ENCODE data around the gene MAML3.

The MAML3 gene

DNA sequence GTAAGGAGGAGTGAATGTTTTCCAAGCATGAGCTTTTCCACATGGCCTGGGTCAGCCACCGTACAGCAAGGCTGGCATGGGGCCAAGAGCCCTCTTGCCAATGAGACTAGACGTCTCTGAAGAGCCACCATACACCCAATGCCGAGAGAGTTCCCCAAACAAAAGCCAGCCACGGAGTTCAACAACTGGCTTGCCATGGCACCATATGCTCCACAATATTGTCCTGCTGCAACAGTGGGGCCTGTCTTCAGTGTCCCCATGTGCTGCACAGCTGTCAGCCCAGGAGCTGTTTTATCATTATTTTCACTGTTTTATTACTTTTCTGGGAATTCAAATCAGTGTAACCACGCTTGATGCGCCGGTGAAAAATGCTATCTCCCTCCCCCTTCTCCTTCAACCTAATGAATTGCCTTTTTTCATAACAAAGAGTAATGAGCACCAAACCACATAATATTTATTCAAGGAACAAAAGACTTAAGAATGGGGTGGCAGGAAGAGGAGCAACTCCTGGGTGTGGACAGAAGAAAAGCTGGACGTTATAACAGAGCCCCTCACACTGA is 18.4 kb downstream of the MAML3 start:
- no peak for DNase-seq (ENCODE audit: low spot score)
- in situ Hi-C loops (cut with MboI; ENCODE audit: low sequenced_read_pairs, unreplicated experiment) = no loop called here
- TF ChIP-seq, protein P1, sequence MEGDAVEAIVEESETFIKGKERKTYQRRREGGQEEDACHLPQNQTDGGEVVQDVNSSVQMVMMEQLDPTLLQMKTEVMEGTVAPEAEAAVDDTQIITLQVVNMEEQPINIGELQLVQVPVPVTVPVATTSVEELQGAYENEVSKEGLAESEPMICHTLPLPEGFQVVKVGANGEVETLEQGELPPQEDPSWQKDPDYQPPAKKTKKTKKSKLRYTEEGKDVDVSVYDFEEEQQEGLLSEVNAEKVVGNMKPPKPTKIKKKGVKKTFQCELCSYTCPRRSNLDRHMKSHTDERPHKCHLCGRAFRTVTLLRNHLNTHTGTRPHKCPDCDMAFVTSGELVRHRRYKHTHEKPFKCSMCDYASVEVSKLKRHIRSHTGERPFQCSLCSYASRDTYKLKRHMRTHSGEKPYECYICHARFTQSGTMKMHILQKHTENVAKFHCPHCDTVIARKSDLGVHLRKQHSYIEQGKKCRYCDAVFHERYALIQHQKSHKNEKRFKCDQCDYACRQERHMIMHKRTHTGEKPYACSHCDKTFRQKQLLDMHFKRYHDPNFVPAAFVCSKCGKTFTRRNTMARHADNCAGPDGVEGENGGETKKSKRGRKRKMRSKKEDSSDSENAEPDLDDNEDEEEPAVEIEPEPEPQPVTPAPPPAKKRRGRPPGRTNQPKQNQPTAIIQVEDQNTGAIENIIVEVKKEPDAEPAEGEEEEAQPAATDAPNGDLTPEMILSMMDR (IDR thresholded peaks at IDR 0.05; ENCODE audit: borderline replicate concordance, control extremely low read depth, extremely low read depth, insufficient read depth, missing control alignments) = no peak

DNA sequence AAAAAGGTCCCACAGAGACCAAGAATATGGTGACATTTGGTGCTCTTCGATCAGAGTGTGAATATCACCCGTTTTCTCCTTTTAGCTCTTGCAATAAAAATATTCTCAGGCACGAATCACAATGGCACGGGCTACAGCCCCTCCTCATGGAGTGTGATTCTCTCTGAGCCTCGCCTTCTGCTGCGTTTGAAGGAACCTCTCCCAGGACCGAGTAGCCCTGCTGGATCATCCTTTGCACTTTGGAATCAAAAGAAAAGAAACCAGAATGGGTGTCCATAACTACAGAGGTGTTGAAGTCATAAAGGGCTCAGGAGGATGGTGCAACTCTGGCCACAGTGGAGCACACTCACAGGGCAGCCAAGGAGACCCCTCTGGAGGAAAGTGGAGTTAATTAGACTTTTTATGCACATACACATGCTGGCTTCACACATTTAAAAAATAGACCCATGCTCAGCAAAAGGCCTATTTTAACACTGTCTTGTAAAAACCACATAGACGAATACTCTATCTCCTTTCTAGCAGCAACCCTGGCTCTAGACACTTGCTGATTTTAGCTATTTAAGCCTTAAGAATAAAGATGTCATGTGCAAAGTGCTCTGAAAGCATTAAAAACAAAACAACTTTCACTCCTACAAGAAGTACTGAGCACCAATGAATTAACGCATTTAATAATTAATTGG is 19.1 kb downstream of the MAML3 start:
- TF ChIP-seq, protein P1 (IDR thresholded peaks at IDR 0.05; ENCODE audit: borderline replicate concordance, control extremely low read depth, extremely low read depth, insufficient read depth, missing control alignments) = no peak
- DNase-seq (ENCODE audit: low spot score) = no peak
- in situ Hi-C loops (cut with MboI; ENCODE audit: low sequenced_read_pairs, unreplicated experiment) = no loop called here

DNA sequence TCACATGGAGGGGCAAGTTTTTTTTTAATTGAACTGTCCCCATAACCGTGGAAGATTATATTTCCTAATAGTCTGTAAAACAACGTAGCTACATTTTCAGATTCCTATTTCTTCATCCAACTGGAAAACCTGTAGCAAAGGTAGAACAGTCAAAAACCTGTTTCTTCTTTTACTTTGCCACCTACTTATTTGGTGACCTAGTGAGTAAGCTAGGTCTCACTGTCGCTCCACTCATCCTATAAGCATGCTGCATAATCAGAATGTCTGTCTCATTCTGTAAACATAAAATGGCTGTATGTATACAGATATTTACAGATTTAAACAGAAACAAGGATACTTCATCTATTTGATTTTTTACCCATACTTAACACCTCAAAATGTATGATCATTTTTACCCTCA is 20.4 kb downstream of the MAML3 start:
- in situ Hi-C loops (cut with MboI; ENCODE audit: low sequenced_read_pairs, unreplicated experiment) = no loop called here
- DNase-seq (ENCODE audit: low spot score) = no peak
- TF ChIP-seq, protein P1 (IDR thresholded peaks at IDR 0.05; ENCODE audit: borderline replicate concordance, control extremely low read depth, extremely low read depth, insufficient read depth, missing control alignments) = no peak

DNA sequence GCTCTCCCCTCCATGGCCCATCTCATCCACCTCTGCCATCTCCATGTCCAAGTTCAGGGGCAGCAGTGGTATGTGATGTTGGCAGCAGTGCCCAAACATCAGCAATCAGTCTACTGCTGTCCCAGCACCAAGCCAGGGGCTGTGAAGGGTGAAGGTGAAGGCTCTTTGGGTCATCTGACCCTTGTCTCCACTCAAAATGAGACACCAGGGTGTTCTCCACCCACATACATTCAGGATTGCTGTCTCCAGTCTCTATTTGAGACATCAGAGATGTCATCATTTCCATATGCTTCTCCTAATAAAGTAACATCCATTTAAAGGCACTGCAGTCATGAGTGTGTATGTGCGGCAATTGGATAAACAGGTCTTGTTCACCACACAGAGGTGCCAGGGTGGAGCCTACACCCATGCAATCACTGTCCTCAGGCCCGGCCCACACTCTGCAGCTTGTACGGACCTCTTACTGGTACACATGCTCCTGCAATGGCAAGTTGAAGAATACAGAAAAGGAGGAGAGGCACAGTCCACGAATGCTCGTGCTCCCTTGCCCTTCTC is 22.2 kb downstream of the MAML3 start:
- DNase-seq (ENCODE audit: low spot score) = no peak
- TF ChIP-seq, protein P1 (IDR thresholded peaks at IDR 0.05; ENCODE audit: borderline replicate concordance, control extremely low read depth, extremely low read depth, insufficient read depth, missing control alignments) = no peak
- in situ Hi-C loops (cut with MboI; ENCODE audit: low sequenced_read_pairs, unreplicated experiment) = no loop called here

DNA sequence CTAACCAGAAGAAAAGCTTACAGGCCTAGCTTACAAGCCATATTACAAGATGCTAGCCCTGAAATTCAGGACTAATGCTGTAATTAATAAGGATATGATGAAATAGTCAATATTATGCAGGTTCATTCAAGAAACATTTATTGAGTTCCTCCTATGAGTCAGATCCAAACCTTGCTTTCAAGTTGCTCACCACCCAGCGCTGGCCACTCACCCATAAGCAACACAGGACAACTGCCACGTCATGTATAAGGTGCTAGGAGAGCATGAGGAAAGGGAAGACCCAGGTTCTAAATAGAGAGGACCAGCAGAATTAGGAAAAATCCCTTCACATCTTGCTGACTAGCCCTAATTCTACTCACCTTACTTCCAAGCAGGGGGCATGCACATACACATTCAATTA is 23.3 kb downstream of the MAML3 start:
- TF ChIP-seq, protein P1 (IDR thresholded peaks at IDR 0.05; ENCODE audit: borderline replicate concordance, control extremely low read depth, extremely low read depth, insufficient read depth, missing control alignments) = no peak
- no peak for DNase-seq (ENCODE audit: low spot score)
- in situ Hi-C loops (cut with MboI; ENCODE audit: low sequenced_read_pairs, unreplicated experiment) = no loop called here

DNA sequence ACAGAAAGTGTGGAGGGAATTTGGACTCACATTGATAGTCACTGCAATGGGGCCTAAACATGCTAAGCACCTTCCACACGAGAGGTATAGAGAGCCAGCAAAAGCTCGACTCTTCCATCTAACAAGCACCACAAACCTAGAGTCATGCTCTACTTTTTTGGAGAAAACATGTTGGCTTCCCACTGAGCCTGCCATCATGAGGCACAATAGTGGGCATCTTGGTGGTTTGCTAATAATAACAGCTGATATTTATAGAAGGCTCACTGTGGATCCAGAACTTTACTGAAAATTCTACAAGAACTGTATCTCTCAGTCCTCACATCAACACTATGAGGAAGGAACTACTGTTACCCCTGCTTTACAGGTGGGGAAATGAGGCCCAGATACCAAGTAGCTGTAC is 26.6 kb downstream of the MAML3 start:
- in situ Hi-C loops (cut with MboI; ENCODE audit: low sequenced_read_pairs, unreplicated experiment) = no loop called here
- DNase-seq (ENCODE audit: low spot score) = no peak
- TF ChIP-seq, protein P1 (IDR thresholded peaks at IDR 0.05; ENCODE audit: borderline replicate concordance, control extremely low read depth, extremely low read depth, insufficient read depth, missing control alignments) = no peak
